IPS-NIHi11 (cell line): ENCODE data around the gene CCDC121.
"Not testable (repeated sequence)": the region's sequence is repeated elsewhere in the genome, so short reads cannot be mapped to it uniquely, and the experiment has no call there.

Experiments
- DNase-seq: peaks from one replicate; pipeline ENCODE4 v3.0.0; 2012; ENCODE audit warnings: mixed read lengths, low spot score

CCDC121 gene

GRCh38 chr2:27636766-27637165, 8.0 kb upstream of the CCDC121 start:
- no peak for DNase-seq

GRCh38 chr2:27634291-27634690, 5.5 kb upstream of the CCDC121 start:
- no peak for DNase-seq

- not testable (repeated sequence) for DNase-seq
Measured at GRCh38 chr2:27630257-27630656, 1.4 kb upstream of the CCDC121 start.

GRCh38 chr2:27627963-27628766, 647 bp downstream of the CCDC121 start:
- peak; percentile 11 for DNase-seq

GRCh38 chr2:27626921-27627320, 1.9 kb downstream of the CCDC121 start:
- not testable (repeated sequence) for DNase-seq

- DNase-seq: not testable (repeated sequence)
Measured at GRCh38 chr2:27626323-27626722, 2.5 kb downstream of the CCDC121 start.

GRCh38 chr2:27624943-27625342, 3.9 kb downstream of the CCDC121 start:
- no peak for DNase-seq

GRCh38 chr2:27622921-27623384, 5.9 kb downstream of the CCDC121 start:
- no peak for DNase-seq

- DNase-seq: peak; percentile 17
Measured at GRCh38 chr2:27621524-27621923, 7.3 kb downstream of the CCDC121 start.

- DNase-seq: no peak
Measured at GRCh38 chr2:27615316-27615715, 13.5 kb downstream of the CCDC121 start.

- no peak for DNase-seq
Measured at GRCh38 chr2:27613985-27614384, 14.8 kb downstream of the CCDC121 start.

GRCh38 chr2:27606611-27607010, 22.2 kb downstream of the CCDC121 start:
- no peak for DNase-seq

GRCh38 chr2:27596627-27597026, 32.2 kb downstream of the CCDC121 start:
- no peak for DNase-seq

- DNase-seq: not testable (repeated sequence)
Measured at GRCh38 chr2:27595412-27595811, 33.4 kb downstream of the CCDC121 start.

GRCh38 chr2:27594020-27594703, 34.6 kb downstream of the CCDC121 start:
- DNase-seq: not testable (repeated sequence)

GRCh38 chr2:27593240-27593639, 35.6 kb downstream of the CCDC121 start:
- DNase-seq: no peak

GRCh38 chr2:27591745-27592144, 37.1 kb downstream of the CCDC121 start:
- no peak for DNase-seq

- no peak for DNase-seq
Measured at GRCh38 chr2:27588308-27588707, 40.5 kb downstream of the CCDC121 start.

- no peak for DNase-seq
Measured at GRCh38 chr2:27587025-27587424, 41.8 kb downstream of the CCDC121 start.

GRCh38 chr2:27584597-27584996, 44.2 kb downstream of the CCDC121 start:
- no peak for DNase-seq

GRCh38 chr2:27583390-27583915, 45.4 kb downstream of the CCDC121 start:
- no peak for DNase-seq

- DNase-seq: peak; percentile 97
Measured at GRCh38 chr2:27582695-27583389, 46.0 kb downstream of the CCDC121 start, which contains the start of gene ZNF512. Gene ZNF512 (plus strand): TSS chr2:27583042. CDS start chr2:27583113, 71 bp downstream.
